Spinal cord (tissue), 10 donors: ENCODE data around the gene HASPIN. TPM values are rescaled to one million over a fixed set of nuclear protein-coding genes. Genes with fewer than 3 reads are reported as not detected.
"Not testable (repeated sequence)": the region's sequence is repeated elsewhere in the genome, so short reads cannot be mapped to it uniquely, and the experiment has no call there.

Experiments
- DNase-seq, 6 donors: peaks; one replicate each; pipeline versions ENCODE4 v3.0.0 to v3.0.0-alpha.2; 2013 to 2015; ENCODE audit warnings: low spot score in 6 of 6, low read depth in 4 of 6
- H3K27ac ChIP-seq: one replicate; pipeline ENCODE4 v1.5.1; 2013; ENCODE audit warnings: low read depth, low read length, control low read depth
- H3K27me3 ChIP-seq: one replicate; pipeline ENCODE4 v1.6.1; 2013; ENCODE audit warnings: low read length; ENCODE audit not compliant: control insufficient read depth, insufficient read depth
- H3K36me3 ChIP-seq: one replicate; pipeline ENCODE4 v1.6.1; 2013; ENCODE audit warnings: low read length; ENCODE audit not compliant: control insufficient read depth, insufficient read depth
- H3K4me1 ChIP-seq: one replicate; pipeline ENCODE4 v1.6.1; 2013; ENCODE audit warnings: low read length; ENCODE audit not compliant: control insufficient read depth, insufficient read depth
- H3K4me3 ChIP-seq: one replicate; pipeline ENCODE4 v1.5.1; 2013; ENCODE audit warnings: low read depth, low read length, control low read depth
- H3K9me3 ChIP-seq: one replicate; pipeline ENCODE4 v1.6.1; 2013; ENCODE audit warnings: low read length; ENCODE audit not compliant: control insufficient read depth, insufficient read depth
- WGBS: methylation state at CpG from one replicate; pipeline ENCODE4 v1.1.5; 2013; ENCODE audit warnings: missing lambda C conversion rate; ENCODE audit not compliant: insufficient coverage; 5-methylcytosine and 5-hydroxymethylcytosine counted together
- polyA plus RNA-seq, 2 donors: library from polyadenylated mRNA; unstranded; fragments of 120-200 nt; gene quantifications; one replicate each; pipeline ENCODE4 v1.2.1, GENCODE V29; 2013; ENCODE audit not compliant: insufficient read length in 2 of 2
- total RNA-seq, 2 donors: library from RNA; depleted of rRNA in 1 of 2; stranded (reverse); fragments of 120-200 nt in 1 of 2; fragments of >200 nt in 1 of 2; gene quantifications; one replicate each; pipeline versions ENCODE4 v1.2.3 to v1.2.4, GENCODE V29; 2013 to 2014
- donor health status: healthy.

Gene HASPIN
- total and polyA plus RNA-seq, 4 donors: 1.3 to 2.5 (median 1.7) TPM

DNA sequence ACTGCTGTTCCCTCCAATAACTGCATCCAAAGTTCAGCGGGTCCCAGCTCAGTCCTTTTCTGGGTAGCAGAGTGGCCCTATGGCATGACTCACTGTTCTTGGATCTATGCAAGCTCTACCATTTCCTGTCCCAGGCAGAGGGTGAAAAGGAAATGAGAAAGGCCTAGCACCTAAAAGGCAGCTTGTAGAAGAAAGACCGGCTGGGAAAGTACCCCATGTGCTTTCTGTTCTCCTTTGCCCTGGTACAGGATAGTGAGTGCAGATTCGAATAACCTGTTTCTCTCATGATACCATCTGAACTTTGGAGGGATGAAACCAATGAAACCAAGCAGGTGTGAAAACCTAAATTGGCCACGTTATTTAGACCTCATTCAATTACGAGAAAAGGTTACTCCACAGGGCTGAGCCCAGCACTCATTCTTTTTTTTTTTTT lies 12.7 kb upstream of the HASPIN start:
- Histone ChIP-seq H3K4me3 (no peak overlapping the region), H3K9me3 (no peaks in the 10 kb centered on the region), H3K36me3 (peaks cover 33% of the 10 kb centered on the region), H3K4me1 (no peaks in the 10 kb centered on the region), H3K27me3 (no peaks in the 10 kb centered on the region), H3K27ac (no peak overlapping the region)
- 60% methylated on average over 1 of the region's 5 CpGs for WGBS
- DNase-seq: no peak

- Histone ChIP-seq H3K9me3 (no peaks in the 10 kb centered on the region), H3K27me3 (no peaks in the 10 kb centered on the region), H3K4me1 (no peaks in the 10 kb centered on the region), H3K36me3 (peaks cover 46% of the 10 kb centered on the region), H3K4me3 (no peak overlapping the region), H3K27ac (no peak overlapping the region)
- WGBS: 86% methylated on average over 11 of the region's 13 CpGs
- no peak for DNase-seq
Observed at GRCh38 chr17:3712811-3713463, 10.8 kb upstream of the HASPIN start.

DNA sequence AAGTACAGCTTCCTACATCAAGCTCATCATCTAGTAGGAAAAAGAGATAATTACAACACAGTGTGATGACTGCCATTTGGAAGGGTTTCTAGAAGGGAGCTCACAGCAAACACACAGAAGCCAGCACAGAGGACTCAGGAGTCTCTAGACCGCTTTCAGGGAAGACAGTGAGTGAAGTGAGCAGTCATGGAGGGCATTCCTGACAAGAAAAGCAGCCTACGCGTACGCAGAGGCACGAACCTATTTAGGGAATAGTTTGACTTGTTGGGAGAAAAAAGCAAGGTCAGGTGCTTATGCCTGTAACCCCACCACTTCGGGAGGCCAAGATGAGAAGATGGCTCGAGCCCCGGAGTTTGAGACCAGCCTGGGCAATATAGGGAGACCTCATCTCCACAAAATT lies 8.4 kb upstream of the HASPIN start:
- no peak for DNase-seq
- Histone ChIP-seq H3K27ac (no peak overlapping the region), H3K36me3 (peaks cover 57% of the 10 kb centered on the region), H3K9me3 (no peaks in the 10 kb centered on the region), H3K4me3 (no peak overlapping the region), H3K27me3 (no peaks in the 10 kb centered on the region), H3K4me1 (no peaks in the 10 kb centered on the region)
- 83% methylated on average over 5 of the region's 8 CpGs for WGBS

- peaks cover 3% of the 10 kb centered on the region for H3K4me1 ChIP-seq
Observed at GRCh38 chr17:3718201-3718600, 5.5 kb upstream of the HASPIN start.

DNA sequence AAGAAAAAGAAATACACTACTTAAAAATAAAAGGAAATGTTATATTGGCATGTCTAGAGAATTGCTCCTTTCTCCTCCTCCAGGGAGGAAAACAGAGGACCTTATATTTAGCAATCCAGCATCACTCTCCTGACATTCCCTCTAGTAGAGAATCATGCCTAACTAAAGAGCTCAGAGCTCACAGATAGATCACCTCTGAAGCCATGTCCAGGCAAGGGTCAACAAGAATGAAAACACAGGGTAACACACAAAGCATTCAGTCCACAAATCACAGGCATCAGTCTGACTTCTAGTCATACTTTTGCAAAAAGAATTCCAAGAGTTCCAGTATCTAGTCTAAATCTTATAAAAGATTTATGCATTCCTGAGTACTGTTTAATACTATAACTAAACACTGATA lies 4.4 kb upstream of the HASPIN start:
- no peak for DNase-seq
- Histone ChIP-seq H3K27ac (no peak overlapping the region), H3K27me3 (no peaks in the 10 kb centered on the region), H3K9me3 (no peaks in the 10 kb centered on the region), H3K4me1 (peaks cover 7% of the 10 kb centered on the region), H3K4me3 (no peak overlapping the region), H3K36me3 (peaks cover 47% of the 10 kb centered on the region)

More at GRCh38 chr17:3718201-3718600, 5.5 kb upstream of the HASPIN start:
- no peak overlapping the region for H3K27ac ChIP-seq
- H3K9me3 ChIP-seq: no peaks in the 10 kb centered on the region
- peaks cover 50% of the 10 kb centered on the region for H3K36me3 ChIP-seq
- no peaks in the 10 kb centered on the region for H3K27me3 ChIP-seq
- 89% methylated on average over 4 of the region's 4 CpGs for WGBS
- no peak for DNase-seq
- H3K4me3 ChIP-seq: no peak overlapping the region

- no peaks in the 10 kb centered on the region for H3K9me3 ChIP-seq
- peaks cover 21% of the 10 kb centered on the region for H3K36me3 ChIP-seq
- no peak for DNase-seq
- H3K27me3 ChIP-seq: no peaks in the 10 kb centered on the region
- H3K4me3 ChIP-seq: peak overlapping the region; percentile 80
- peaks cover 13% of the 10 kb centered on the region for H3K4me1 ChIP-seq
- no peak overlapping the region for H3K27ac ChIP-seq
- 35% methylated on average over 6 of the region's 6 CpGs for WGBS
Observed at GRCh38 chr17:3722716-3723115, 987 bp upstream of the HASPIN start.

- WGBS: 3% methylated on average over 13 of the region's 13 CpGs
- H3K36me3 ChIP-seq: peaks cover 19% of the 10 kb centered on the region
- peak overlapping the region; percentile 70 for H3K27ac ChIP-seq
- H3K4me1 ChIP-seq: peaks cover 13% of the 10 kb centered on the region
- peak in 1 of 6 donors; percentile 63 for DNase-seq
- H3K4me3 ChIP-seq: peak overlapping the region; percentile 80
- no peaks in the 10 kb centered on the region for H3K27me3 ChIP-seq
- no peaks in the 10 kb centered on the region for H3K9me3 ChIP-seq
Observed at GRCh38 chr17:3723188-3723555, 531 bp upstream of the HASPIN start.

GRCh38 chr17:3724378-3725077 lies 825 bp downstream of the HASPIN start:
- H3K27me3 ChIP-seq: no peaks in the 10 kb centered on the region
- 5% methylated on average over 22 of the region's 27 CpGs for WGBS
- no peak for DNase-seq
- peaks cover 13% of the 10 kb centered on the region for H3K36me3 ChIP-seq
- H3K27ac ChIP-seq: no peak overlapping the region
- H3K4me3 ChIP-seq: peak overlapping the region; percentile 80
- peaks cover 13% of the 10 kb centered on the region for H3K4me1 ChIP-seq
- no peaks in the 10 kb centered on the region for H3K9me3 ChIP-seq

DNA sequence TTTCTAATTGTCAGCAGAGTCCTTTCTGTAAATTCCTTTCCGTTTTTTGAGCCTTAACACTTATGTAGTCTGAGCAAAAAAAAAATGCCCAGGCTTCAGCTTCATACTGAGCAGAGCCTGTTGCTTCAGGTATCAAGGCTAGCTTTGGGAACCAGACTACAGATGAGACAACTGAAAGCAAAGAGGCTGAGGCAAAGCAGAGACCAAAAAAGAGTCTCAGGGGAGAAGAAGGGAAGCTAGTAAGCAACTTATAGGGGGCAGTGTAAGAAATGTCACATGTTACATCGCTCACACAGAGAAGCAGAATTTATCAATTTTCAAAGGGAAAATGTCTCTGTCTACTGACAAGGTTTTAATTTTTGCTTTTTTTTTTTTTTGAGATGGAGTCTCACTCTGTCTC lies 3.3 kb downstream of the HASPIN start:
- Histone ChIP-seq H3K27me3 (no peaks in the 10 kb centered on the region), H3K9me3 (no peaks in the 10 kb centered on the region), H3K36me3 (no peaks in the 10 kb centered on the region), H3K4me3 (no peak overlapping the region), H3K27ac (no peak overlapping the region), H3K4me1 (peaks cover 13% of the 10 kb centered on the region)
- WGBS: 86% methylated on average over 1 of the region's 2 CpGs
- DNase-seq: no peak

DNA sequence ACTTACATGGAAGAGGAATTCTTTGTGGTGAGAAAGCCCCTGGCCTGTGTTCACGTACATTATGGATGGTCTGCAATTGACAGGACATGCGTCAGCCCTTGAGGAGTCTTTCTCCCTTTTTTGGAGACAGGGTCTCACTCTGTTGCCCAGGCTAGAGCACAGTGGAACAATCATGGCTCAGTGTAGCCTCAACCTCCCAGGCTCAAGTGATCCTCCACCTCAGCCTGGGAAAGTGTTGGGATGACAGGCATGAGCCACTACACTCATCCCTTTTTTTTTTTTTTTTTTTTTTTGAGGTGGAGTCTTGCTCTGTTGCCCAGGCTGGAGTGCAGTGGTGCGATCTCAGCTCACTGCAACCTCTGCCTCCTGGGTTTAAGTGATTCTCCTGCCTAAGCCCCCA lies 4.4 kb downstream of the HASPIN start:
- 100% methylated on average over 3 of the region's 3 CpGs for WGBS
- not testable (repeated sequence) for H3K27me3 ChIP-seq, H3K36me3 ChIP-seq, H3K27ac ChIP-seq, DNase-seq, H3K4me3 ChIP-seq, H3K4me1 ChIP-seq, H3K9me3 ChIP-seq
